Activated CD8-positive, alpha-beta T cell treated with anti-CD3 and anti-CD28 coated beads for 36 hours (primary cell): Measurements from ENCODE around the gene COA4. TPM values are rescaled to one million over a fixed set of nuclear protein-coding genes. Genes with fewer than 3 reads are reported as not detected.

Experiments used
- ATAC-seq: fragments of 200-7000 bp; cut with Tn5 transposase; one replicate; pipeline ENCODE4 v1.10.0; 2021; ENCODE audit warnings: mild to moderate bottlenecking, moderate library complexity
- CTCF ChIA-PET: fragments of 350-600 bp; sonication (Branson Sonifier 250); formaldehyde crosslinking; loops from one replicate; lab custom pipeline; 2021; ENCODE audit warnings: antibody characterized with exemption; lab: Charles Lee
- POLR2A ChIA-PET: fragments of 350-600 bp; sonication (Branson Sonifier 250); formaldehyde crosslinking; loops from one replicate; lab custom pipeline; 2021; ENCODE audit warnings: antibody characterized with exemption; lab: Charles Lee
- DNase-seq: peaks from one replicate; pipeline ENCODE4 v3.0.0-alpha.2; 2020
- H3K27ac Mint-ChIP-seq: one replicate; pipeline ENCODE4 v1.8.0; 2021; ENCODE audit warnings: mild to moderate bottlenecking, mixed read lengths
- H3K27me3 Mint-ChIP-seq: one replicate; pipeline ENCODE4 v1.8.0; 2021; ENCODE audit warnings: mixed read lengths
- H3K36me3 Mint-ChIP-seq: one replicate; pipeline ENCODE4 v1.8.0; 2021; ENCODE audit warnings: low read depth, mixed read lengths
- H3K4me1 Mint-ChIP-seq: one replicate; pipeline ENCODE4 v1.8.0; 2021; ENCODE audit warnings: low read depth, mixed read lengths
- H3K4me3 Mint-ChIP-seq: one replicate; pipeline ENCODE4 v1.8.0; 2021; ENCODE audit warnings: mild to moderate bottlenecking, moderate library complexity, mixed read lengths
- H3K9me3 Mint-ChIP-seq: one replicate; pipeline ENCODE4 v1.8.0; 2021; ENCODE audit warnings: mixed read lengths
- intact Hi-C: fragments of 100-400 bp; cut with micrococcal nuclease; formaldehyde crosslinking; loops from one replicate; pipeline ENCODE4 v1.10.0; 2022
- total RNA-seq, 2 experiments: library from RNA; stranded (reverse); gene quantifications; one replicate each; pipeline ENCODE4 v1.2.3, GENCODE V29; 2021
- TF ChIP-seq, protein P1 (sequence below): fragments of 200-600 bp; IDR thresholded peaks from one replicate; pipeline ENCODE4 v1.8.0; 2022; ENCODE audit warnings: antibody characterized with exemption, mild to moderate bottlenecking

Gene COA4
- 100 to 1,000 TPM; 106 to 116 TPM for total RNA-seq

DNA sequence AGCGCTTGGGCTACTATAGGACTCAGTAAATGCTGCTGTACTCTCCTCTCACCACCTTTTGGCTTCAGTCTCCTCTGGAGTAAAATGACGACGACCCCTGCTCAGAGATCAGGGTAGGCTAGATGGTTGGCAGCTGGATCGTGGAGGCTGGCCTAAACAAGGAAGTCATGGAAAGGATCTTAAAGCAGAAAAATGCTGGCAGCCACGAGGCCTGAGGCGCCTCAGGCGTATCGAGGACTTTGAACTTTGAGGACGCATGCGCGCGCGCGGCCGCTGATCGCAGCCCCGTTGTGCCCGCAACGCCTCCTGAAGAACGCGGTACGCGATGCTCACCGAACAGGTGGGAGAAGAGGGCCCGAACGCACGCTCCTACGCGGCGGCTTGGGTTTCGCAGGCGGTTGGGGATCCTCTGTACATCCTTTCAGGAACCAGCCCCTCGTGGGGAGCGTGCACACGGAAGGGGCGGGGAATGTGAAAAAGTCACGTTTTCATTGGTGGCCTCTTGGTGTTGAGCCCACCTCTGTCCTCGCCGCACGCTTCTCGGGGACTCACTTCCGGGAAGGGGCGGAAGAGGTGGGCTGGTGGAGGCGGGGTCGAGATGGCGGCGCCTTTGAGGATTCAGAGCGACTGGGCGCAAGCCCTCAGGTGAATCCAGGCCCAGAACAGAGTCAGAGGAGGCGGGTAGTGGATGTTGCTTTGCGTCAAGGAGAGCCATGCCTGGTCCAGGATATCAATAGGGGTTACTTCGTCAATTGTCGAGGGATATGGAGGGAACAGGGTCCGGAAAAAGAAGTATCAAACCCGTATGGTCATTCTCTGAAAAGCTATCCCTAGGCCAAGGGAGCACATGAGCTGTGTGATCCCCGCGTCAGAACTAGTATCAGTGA is at the start of gene COA4, which contains the start of gene PAAF1:
TSS of gene COA4 (minus strand) at position 423 of the 887 bp plus-strand sequence. CDS start 3,468 bp downstream, outside the sequence.
TSS of gene PAAF1 (plus strand) at position 576 of the 887 bp plus-strand sequence. CDS start at position 599, 23 bp downstream.
- no peaks in the 10 kb centered on the region for H3K9me3 Mint-ChIP-seq
- peak within 1 kb of the TSS; percentile 98 for H3K4me3 Mint-ChIP-seq
- peaks cover 29% of the 10 kb centered on the region for H3K4me1 Mint-ChIP-seq
- intact Hi-C loops = loop anchor here (10.0 kb wide), 1 partner anchor 122 kb away; no protein-coding TSS in a partner anchor
- TF ChIP-seq, protein P1, sequence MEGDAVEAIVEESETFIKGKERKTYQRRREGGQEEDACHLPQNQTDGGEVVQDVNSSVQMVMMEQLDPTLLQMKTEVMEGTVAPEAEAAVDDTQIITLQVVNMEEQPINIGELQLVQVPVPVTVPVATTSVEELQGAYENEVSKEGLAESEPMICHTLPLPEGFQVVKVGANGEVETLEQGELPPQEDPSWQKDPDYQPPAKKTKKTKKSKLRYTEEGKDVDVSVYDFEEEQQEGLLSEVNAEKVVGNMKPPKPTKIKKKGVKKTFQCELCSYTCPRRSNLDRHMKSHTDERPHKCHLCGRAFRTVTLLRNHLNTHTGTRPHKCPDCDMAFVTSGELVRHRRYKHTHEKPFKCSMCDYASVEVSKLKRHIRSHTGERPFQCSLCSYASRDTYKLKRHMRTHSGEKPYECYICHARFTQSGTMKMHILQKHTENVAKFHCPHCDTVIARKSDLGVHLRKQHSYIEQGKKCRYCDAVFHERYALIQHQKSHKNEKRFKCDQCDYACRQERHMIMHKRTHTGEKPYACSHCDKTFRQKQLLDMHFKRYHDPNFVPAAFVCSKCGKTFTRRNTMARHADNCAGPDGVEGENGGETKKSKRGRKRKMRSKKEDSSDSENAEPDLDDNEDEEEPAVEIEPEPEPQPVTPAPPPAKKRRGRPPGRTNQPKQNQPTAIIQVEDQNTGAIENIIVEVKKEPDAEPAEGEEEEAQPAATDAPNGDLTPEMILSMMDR = no peak
- DNase-seq (peak; percentile 97), ATAC-seq (peak; percentile 97)
- no peaks in the 10 kb centered on the region for H3K27me3 Mint-ChIP-seq
- peak within 1 kb of the TSS; percentile 100 for H3K27ac Mint-ChIP-seq
- peaks cover 45% of the 10 kb centered on the region for H3K36me3 Mint-ChIP-seq
- POLR2A ChIA-PET = interaction anchor here (0.7 to 1.6 kb wide), 8 partner anchors 8 to 116 kb away, joined by 3 to 8 read pairs (median 4); partner anchors contain the start of gene RAB6A
- CTCF ChIA-PET = no interaction called here

DNA sequence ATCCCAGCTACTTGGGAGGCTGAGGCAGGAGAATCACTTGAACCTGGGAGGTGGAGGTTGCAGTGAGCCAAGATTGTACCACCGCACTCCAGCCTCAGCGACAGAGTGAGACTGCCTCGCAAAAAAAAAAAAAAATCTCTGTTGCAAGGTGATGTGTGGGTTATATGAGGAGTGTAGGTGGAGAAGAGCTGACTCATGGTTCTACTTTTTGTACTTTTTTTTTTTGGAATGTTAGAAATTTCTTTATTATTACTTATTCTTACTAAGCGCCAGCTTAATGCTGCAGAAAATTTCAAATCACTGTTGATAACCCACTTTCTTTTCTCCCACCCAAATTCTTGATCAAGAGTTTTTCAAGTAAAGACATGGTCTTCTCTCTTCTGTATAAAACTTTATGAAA is 44.5 kb upstream of the COA4 start:
- TF ChIP-seq, protein P1 = no peak
- Mint-ChIP-seq H3K9me3 (no peaks in the 10 kb centered on the region), H3K4me1 (peaks cover 3% of the 10 kb centered on the region), H3K4me3 (no peak overlapping the region), H3K27ac (no peak overlapping the region), H3K36me3 (peaks cover 17% of the 10 kb centered on the region), H3K27me3 (no peaks in the 10 kb centered on the region)
- ChIA-PET POLR2A (no interaction called here), CTCF (no interaction called here)
- intact Hi-C loops = no loop called here
- ATAC-seq (no peak), DNase-seq (no peak)

DNA sequence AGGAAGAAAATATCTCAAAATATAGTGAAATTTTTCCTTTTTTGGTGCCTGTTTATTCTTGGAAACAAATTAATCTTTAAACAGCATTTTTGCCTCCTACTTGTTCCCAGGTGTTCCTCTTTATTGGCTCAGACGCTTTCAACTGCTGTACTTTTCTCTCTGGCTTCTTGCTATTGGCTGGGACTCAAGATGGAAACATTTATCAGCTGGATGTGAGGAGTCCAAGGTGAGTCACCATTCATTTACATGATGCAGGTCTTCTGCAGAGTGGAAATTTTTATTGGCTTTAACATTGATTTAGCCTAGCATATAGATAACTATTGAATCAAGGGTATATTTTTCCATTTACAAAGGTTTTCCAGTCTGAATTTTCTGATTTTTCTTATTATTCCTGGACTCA is 39.8 kb upstream of the COA4 start:
- Mint-ChIP-seq H3K4me3 (no peak overlapping the region), H3K27ac (no peak overlapping the region), H3K36me3 (peaks cover 16% of the 10 kb centered on the region), H3K9me3 (no peaks in the 10 kb centered on the region), H3K4me1 (peaks cover 3% of the 10 kb centered on the region), H3K27me3 (no peaks in the 10 kb centered on the region)
- no peak for ATAC-seq
- no peak for DNase-seq
- POLR2A ChIA-PET = no interaction called here
- TF ChIP-seq, protein P1 = no peak
- CTCF ChIA-PET = interaction anchor here (1.0 kb wide), 1 partner anchor 16 kb away, joined by 3 read pairs; no protein-coding TSS in a partner anchor
- intact Hi-C loops = no loop called here

DNA sequence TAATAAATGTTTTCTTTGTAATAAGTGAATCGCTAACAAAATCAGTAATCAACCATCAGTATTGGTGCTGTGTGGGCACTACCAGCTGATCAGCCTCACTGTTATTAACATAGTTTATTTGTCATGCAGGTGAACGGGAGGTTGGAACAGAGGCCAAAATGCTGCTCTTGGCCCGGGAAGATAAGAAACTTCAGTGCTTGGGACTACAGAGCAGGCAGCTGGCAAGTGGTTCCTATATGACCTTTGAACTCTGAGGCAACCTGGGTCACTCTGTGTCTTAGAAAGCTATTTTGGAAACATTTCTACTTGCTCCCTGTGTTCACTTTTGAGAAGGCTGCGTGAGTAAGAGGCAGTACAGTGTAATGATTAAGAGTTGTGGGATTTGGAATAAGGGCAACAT is 37.6 kb upstream of the COA4 start:
- Mint-ChIP-seq H3K27ac (no peak overlapping the region), H3K36me3 (peaks cover 15% of the 10 kb centered on the region), H3K9me3 (no peaks in the 10 kb centered on the region), H3K27me3 (no peaks in the 10 kb centered on the region), H3K4me3 (no peak overlapping the region), H3K4me1 (peaks cover 3% of the 10 kb centered on the region)
- ATAC-seq = no peak
- ChIA-PET POLR2A (no interaction called here), CTCF (no interaction called here)
- intact Hi-C loops = no loop called here
- TF ChIP-seq, protein P1 = no peak
- DNase-seq = no peak

DNA sequence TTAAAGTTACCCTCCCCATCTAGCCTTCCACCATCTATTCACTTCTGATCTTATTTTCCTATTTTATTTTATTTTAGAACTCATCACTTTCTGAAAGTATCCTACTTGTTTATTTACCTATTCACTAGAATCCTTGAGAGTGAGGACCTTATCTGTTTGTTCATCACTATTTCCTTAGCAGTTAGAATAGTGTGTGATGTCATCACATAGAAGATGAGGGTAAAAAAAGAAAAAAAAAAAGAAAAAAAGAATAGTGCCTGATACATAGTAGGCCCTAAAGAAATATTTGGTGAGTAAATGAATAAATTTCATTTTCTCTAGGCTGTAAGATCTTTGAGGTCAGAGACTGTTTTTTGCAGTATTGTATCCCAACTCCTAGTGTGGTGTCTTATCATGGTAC is 36.8 kb upstream of the COA4 start:
- ATAC-seq = no peak
- Mint-ChIP-seq H3K27me3 (no peaks in the 10 kb centered on the region), H3K4me3 (no peak overlapping the region), H3K27ac (no peak overlapping the region), H3K4me1 (peaks cover 3% of the 10 kb centered on the region), H3K36me3 (peaks cover 13% of the 10 kb centered on the region), H3K9me3 (no peaks in the 10 kb centered on the region)
- intact Hi-C loops = no loop called here
- TF ChIP-seq, protein P1 = no peak
- POLR2A ChIA-PET = no interaction called here
- DNase-seq = no peak
- CTCF ChIA-PET = no interaction called here
